GM15510 (cell line): ENCODE data around the gene TSPAN1.

ENCODE experiments used
- POLR2A ChIP-seq: IDR thresholded peaks from 3 replicates; pipeline ENCODE4 v1.6.1; 2011; ENCODE audit warnings: borderline replicate concordance; ENCODE audit not compliant: insufficient read length; ENCODE audit errors: extremely low read depth

TSPAN1 gene

DNA sequence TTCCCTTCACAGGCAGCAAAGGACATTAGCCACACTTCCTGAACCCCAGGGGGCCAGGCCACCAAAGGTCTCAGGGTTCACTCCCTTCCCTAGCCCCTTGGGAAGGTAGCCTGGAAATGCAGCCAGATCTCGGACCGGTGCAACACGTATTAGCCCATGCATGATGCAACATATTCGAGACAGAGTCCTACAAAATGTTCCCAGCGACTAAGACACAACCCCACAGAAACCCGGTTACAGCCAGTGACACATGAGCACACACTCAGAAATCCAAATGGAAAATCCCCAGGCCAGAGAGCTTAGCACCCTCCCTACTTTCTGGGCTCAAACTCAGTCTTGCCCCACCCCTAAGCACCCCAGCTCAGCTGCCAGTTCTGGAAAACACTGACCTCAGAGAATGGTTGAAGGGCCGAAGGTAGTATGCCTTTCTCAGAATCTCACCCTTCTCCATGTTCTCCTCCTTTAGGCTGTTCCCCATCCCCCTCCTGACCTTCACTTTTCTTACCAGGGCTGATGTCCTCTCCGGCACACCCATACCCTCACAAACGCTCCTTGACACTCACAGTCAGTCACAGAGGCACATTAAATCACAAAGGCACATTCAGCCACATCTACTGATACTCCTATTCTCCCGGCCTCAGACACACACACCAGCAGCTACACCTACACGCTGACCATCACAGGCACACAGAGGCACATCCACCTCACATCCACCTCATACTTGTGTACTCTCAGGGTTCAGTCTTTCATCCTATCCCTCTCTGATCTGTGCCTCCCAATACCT lies at the start of gene TSPAN1:
TSPAN1 (plus strand) TSS at position 640 of the 784 bp plus-strand sequence. CDS start 6,021 bp downstream, outside the sequence.
- TF ChIP-seq POLR2A, result no peak

- no peak for TF ChIP-seq POLR2A
Observed at GRCh38 chr1:46128344-46128743, 46.5 kb upstream of the TSPAN1 start.

GRCh38 chr1:46130121-46130520 lies 44.8 kb upstream of the TSPAN1 start:
- TF ChIP-seq POLR2A, result no peak

DNA sequence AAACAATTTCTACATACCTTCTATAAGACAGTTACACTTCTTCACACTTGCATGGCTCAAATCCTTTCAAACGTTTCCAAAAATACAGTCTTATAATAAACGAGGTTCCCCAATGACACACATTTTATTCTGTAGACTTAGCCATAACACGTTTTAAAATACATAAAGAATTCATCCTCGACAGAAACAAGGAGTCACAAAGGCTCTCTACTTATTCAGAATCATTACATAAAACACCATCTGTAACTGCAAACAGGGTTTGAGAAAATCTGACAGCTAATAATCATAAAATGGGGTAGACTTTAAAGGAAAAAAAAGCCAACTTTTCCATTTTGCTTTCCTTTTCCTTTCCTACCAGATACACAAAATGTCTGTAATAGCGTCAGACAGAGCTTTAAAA lies 44.3 kb upstream of the TSPAN1 start:
- no peak for TF ChIP-seq POLR2A

- no peak for TF ChIP-seq POLR2A
Observed at GRCh38 chr1:46131093-46131492, 43.8 kb upstream of the TSPAN1 start.

DNA sequence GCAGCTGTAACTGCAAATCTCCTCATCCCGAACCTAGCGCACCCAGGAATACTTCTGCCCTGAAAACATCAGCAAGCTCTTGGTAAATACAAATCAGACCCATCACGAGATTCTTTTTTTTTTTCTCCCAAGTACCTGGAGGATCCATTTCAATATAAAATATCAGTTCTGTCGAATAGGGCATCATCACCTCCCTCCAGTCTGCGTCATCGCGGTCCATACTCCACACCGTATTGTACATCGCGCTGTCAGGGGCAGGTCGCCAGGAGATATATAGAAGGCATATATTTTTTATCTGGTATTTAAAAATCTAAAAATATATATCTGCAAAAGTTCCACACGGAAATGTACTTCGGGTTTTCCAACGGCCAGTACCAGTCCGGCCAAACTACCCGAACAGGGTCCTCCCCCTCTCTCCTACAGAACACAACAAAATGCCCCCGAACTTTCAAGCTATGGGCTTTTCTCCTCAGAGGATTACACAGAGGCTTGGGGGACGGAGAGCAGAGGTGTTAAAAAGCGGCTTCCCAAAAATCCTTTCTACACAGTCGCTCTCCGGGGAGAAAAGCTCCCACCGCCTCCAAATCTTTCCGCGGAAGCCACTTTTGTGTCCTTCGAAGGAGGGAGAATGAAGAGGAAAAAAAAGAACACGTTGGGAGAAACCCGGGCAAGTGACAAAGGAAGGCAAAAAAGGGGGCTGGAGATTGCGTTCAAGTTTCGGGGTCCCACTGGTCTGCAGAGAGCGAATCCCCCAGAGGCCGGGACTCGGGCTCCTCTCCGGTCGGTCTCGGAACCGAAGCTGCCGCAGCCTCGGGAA lies 43.0 kb upstream of the TSPAN1 start:
- no peak for TF ChIP-seq POLR2A

GRCh38 chr1:46132529-46133180 lies 42.2 kb upstream of the TSPAN1 start, which contains the start of gene PIK3R3:
PIK3R3 (minus strand) TSS chr1:46132629; CDS start chr1:46131952, 677 bp downstream.
- peak; percentile 98 for TF ChIP-seq POLR2A

DNA sequence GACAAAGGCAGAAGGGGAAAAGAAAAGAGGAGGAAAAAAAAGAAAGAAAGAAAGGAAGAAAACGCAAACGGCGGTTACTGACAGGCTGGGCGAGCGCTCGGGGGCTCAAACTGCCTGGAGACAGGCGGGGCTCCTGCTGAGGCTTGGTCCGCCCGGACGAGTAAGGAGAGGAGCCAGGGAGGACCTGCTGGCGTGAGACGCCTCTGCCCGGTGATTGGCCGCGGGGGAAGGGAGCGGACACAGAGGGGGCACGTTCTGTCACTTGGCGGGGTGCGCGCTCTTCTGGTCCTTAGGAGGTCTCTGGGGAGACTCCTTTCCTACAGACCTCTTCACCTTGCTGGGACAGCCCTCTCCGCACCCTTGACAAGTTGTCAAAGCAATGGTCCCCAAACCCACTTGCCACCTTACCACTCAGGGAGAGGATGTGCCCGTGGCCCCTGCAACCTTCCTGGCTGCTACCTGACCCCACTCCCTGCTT lies 41.7 kb upstream of the TSPAN1 start:
- peak; percentile 46 for TF ChIP-seq POLR2A

GRCh38 chr1:46133781-46134350 lies 41.0 kb upstream of the TSPAN1 start:
- TF ChIP-seq POLR2A, result no peak

- no peak for TF ChIP-seq POLR2A
Observed at GRCh38 chr1:46134660-46135331, 40.1 kb upstream of the TSPAN1 start.

GRCh38 chr1:46136711-46137110 lies 38.2 kb upstream of the TSPAN1 start:
- TF ChIP-seq POLR2A, result no peak

GRCh38 chr1:46137916-46138315 lies 37.0 kb upstream of the TSPAN1 start:
- TF ChIP-seq POLR2A, result no peak

DNA sequence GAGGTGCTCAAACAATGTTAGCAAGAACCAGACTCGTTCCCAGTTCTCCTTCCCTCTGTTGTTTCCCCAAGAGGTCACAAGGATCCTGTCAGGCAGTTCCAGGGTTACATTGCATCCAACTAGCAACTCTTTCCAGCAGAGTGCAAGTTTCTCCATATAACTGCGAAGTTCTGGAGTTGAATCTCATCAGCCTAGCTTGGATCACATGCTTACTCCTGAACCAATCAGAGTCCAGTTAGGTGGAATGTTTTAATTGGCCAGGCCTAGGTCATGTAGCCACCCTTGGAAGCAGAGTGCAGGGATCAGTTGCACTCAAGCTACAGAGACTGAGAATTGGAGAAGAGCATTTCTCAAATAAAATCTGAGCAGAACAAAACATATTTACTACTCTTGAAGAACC lies 26.6 kb upstream of the TSPAN1 start:
- no peak for TF ChIP-seq POLR2A

- TF ChIP-seq POLR2A, result no peak
Observed at GRCh38 chr1:46150085-46150484, 24.8 kb upstream of the TSPAN1 start.
